A549 treated with AZD9567 at 1 μM for 4 hours (cell line): ENCODE data around the gene CGB8. TPM values are rescaled to one million over a fixed set of nuclear protein-coding genes. Genes with fewer than 3 reads are reported as not detected.

Experiments used
- total RNA-seq: library from RNA; stranded (reverse); fragments of 200-300 nt; extraction: Qiagen RNA extraction; gene quantifications from 5 replicates; pipeline ENCODE4 v1.2.3, GENCODE V29; 2022; ENCODE audit not compliant: insufficient read depth

Gene CGB8
- 2.3 to 6.3 TPM (median 2.8 TPM) in 5 replicates for total RNA-seq

GRCh38 chr19:49049011-49049410 is at the start of gene CGB8:
Gene CGB8 (minus strand): TSS chr19:49049111. CDS start chr19:49048739, 372 bp downstream.

DNA sequence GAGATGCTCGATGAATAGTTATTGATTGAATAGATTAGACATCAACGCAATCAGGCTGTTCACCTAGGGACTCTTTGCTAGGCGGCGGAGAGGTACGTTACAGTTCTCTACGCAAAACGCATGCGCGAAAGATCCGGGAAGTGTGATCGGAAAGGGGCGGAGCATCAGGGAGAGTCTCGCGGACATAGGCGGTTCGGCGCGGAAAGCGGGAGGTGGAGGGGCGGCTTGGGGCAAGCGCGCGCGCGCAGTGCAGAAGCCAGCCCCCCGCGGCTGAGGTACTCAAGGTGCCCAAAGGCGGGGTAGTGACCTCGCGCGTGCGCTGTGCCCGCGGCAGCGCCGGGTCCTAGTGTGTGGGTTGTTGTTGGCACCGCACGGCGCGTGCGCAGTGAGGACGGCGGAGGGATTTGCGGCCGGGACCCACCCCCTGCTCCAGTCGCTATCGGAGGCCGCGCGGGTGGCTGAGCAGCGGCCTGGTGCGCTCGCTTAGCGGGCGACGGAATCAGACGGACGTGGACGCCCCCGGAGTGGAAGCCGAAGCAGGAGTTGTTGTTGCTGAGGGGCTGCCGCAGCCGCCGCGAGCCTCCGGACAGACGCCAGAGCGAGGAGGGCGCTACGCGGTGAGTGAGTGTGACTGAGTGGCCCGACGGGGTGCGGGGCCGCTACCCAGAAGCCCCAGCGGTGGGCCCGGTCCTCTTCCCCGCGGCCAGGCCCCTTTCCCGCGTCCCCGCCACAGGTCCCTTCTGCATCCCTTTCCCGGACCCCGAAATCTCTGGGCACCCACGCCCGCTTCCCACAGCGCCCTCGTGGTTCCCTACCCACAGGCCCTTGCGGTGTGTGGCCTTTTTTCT is 36.3 kb upstream of the CGB8 start, which contains the start of gene SNRNP70:
TSS of gene SNRNP70 (plus strand) at position 432 of the 848 bp plus-strand sequence. CDS start 964 bp downstream, outside the sequence.

GRCh38 chr19:49064768-49065611 is 16.1 kb upstream of the CGB8 start, which contains the start of gene NTF4:
Gene NTF4 (minus strand): TSS chr19:49064818. CDS start chr19:49061997, 2,821 bp downstream.

DNA sequence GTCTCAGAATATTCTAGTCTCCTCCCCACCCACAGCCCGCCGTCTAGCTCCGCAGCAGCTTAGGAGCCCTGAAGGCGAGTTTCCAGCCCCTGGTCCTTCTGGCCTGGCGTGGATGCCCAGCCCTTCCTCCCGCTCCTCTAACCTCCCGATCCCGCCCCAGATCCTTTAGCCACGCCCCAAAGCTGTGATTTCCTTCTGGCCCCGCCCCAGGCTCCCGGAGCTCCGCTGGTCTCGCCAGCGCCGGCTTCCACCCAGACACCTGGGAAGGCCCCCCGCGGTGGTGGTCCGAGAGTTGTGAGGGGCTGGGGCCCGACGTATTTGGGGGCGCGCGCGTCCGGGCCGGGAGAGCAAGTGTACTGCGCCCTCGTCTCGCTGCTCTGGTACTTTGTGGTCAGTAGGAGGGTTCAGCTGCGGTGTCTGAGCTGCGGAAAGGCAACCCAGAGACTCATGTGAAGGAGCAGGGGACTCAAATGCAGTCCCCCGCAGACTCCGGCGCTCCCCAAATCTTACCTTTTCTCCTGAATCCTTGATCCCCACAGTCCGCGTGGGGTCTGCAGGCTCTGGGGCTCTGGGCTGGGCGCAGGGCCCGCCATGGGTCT is 8.8 kb upstream of the CGB8 start, which contains the start of gene CGB7:
TSS of gene CGB7 (minus strand) at position 114 of the 599 bp plus-strand sequence. CDS start 2,374 bp downstream, outside the sequence.

DNA sequence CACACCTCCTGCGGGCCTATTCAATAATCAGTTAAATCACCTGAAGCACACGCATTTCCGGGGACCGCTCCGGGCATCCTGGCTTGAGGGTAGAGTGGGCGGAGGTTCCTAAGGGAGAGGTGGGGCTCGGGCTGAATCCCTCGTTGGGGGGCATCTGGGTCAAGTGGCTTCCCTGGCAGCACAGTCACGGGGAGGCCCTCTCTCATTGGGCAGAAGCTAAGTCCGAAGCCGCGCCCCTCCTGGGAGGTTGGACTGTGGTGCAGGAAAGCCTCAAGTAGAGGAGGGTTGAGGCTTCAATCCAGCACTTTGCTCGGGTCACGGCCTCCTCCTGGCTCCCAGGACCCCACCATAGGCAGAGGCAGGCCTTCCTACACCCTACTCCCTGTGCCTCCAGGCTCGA is 5.4 kb downstream of the CGB8 start, which contains the start of gene CGB5:
TSS of gene CGB5 (plus strand) at position 301 of the 400 bp plus-strand sequence. CDS start 362 bp downstream, outside the sequence.

DNA sequence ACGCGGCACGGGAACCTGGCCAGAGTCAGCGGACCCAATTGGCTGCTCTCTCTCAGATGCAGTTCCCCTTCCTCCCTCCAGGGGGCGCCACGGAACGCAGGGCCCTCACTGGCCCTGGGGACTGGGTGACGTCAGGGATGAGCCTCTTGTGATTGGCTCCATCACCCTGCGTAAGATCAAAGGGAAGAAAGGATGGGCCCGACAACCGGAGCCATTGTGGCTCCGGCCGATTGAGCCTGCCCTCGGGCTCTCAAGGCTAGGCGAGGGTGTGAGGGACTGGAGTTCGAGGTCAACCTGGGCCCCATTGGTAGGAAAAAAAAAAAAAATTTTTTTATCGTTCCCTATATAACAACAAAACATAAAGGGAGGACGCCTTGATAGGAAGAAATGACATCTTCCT is 12.1 kb downstream of the CGB8 start, which contains the start of gene CGB1:
TSS of gene CGB1 (minus strand) at position 81 of the 400 bp plus-strand sequence. CDS start 184 bp downstream, outside the sequence.

GRCh38 chr19:49031642-49032301 is 17.1 kb downstream of the CGB8 start, which contains the start of gene CGB2:
Gene CGB2 (plus strand): TSS chr19:49031890. CDS start chr19:49032096, 206 bp downstream.

GRCh38 chr19:49024233-49024632 is 24.7 kb downstream of the CGB8 start, which contains the start of gene CGB3:
Gene CGB3 (minus strand): TSS chr19:49024333. CDS start chr19:49023971, 362 bp downstream.

DNA sequence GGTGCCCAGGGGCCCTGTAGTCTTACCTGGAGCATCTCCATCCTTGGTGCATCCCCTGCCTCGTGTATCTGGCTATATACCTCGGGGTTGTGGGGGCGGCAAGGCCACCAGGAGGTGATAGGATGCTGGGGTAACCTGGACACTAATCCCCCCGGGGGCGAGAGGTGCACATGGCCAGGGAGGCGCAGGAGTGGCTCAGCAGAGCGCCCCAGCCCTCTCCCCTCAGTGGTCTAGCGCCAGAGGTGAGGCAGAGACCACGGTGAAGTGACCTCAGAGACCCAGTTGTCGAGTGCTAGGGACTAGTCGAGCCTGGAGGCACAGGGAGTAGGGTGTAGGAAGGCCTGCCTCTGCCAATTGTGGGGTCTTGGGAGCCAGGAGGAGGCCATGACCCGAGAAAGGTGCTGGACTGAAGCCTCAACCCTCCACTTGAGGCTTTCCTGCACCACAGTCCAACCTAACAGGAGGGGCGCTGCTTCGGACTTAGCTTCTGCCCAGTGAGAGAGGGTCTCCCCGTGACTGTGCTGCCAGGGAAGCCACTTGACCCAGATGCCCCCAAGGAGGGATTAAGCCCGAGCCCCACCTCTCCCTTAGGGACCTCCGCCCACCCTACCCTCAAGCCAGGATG is 31.8 kb downstream of the CGB8 start, which contains the start of gene LHB:
TSS of gene LHB (minus strand) at position 51 of the 625 bp plus-strand sequence. CDS start at position 41, 10 bp downstream.

Other genes starting within 250 kb of the CGB8 start
- gene BCAT2, start 238.1 kb downstream of the CGB8 start, total RNA-seq, result 56.8 to 66.6 TPM (median 61.9 TPM) in 5 replicates
- gene HSD17B14, start 212.6 kb downstream of the CGB8 start, total RNA-seq, result 9.3 to 17.4 TPM (median 13.4 TPM) in 5 replicates
- gene PLEKHA4, start 180.5 kb downstream of the CGB8 start, total RNA-seq, result 1.1 to 1.7 TPM (median 1.2 TPM) in 5 replicates
- gene PPP1R15A, start 176.7 kb downstream of the CGB8 start, total RNA-seq, result 77.7 to 128 TPM (median 99.5 TPM) in 5 replicates
- not detected in 5 replicates for gene TULP2, start 150.4 kb downstream of the CGB8 start, total RNA-seq
- gene NUCB1, start 148.8 kb downstream of the CGB8 start, total RNA-seq, result 196 to 206 TPM (median 200 TPM) in 5 replicates
- gene DHDH, start 115.4 kb downstream of the CGB8 start, total RNA-seq, result 1.5 to 1.7 TPM (median 1.5 TPM) in 4 of 5 replicates, not detected in the other
- gene BAX, start 94.2 kb downstream of the CGB8 start, total RNA-seq, result 289 to 347 TPM (median 317 TPM) in 5 replicates
- gene FTL, start 83.8 kb downstream of the CGB8 start, total RNA-seq, result 15,391 to 23,528 TPM (median 18,182 TPM) in 5 replicates
- gene GYS1, start 55.8 kb downstream of the CGB8 start, total RNA-seq, result 18.5 to 36.7 TPM (median 21.4 TPM) in 5 replicates
- 214 to 245 TPM (median 233 TPM) in 5 replicates for gene RUVBL2, start 55.2 kb downstream of the CGB8 start, total RNA-seq
- gene LHB, start 32.0 kb downstream of the CGB8 start, total RNA-seq, result not detected in 5 replicates
- 0.16 TPM in 1 of 5 replicates, not detected in the others for gene CGB3, start 24.8 kb downstream of the CGB8 start, total RNA-seq
- gene CGB2, start 17.2 kb downstream of the CGB8 start, total RNA-seq, result 0.17 to 0.31 TPM (median 0.31 TPM) in 3 of 5 replicates, not detected in the others
- gene CGB1, start 12.2 kb downstream of the CGB8 start, total RNA-seq, result 0.31 TPM in 1 of 5 replicates, not detected in the others
- 0.27 to 0.72 TPM (median 0.49 TPM) in 4 of 5 replicates, not detected in the other for gene CGB5, start 5.3 kb downstream of the CGB8 start, total RNA-seq
- 0.45 to 0.84 TPM (median 0.56 TPM) in 4 of 5 replicates, not detected in the other for gene CGB7, start 8.6 kb upstream of the CGB8 start, total RNA-seq
- 0.34 to 0.47 TPM (median 0.40 TPM) in 4 of 5 replicates, not detected in the other for gene NTF4, start 15.7 kb upstream of the CGB8 start, total RNA-seq
- gene KCNA7, start 23.6 kb upstream of the CGB8 start, total RNA-seq, result not detected in 5 replicates
- 321 to 348 TPM (median 341 TPM) in 5 replicates for gene SNRNP70, start 36.3 kb upstream of the CGB8 start, total RNA-seq
- 5.5 to 9.1 TPM (median 6.9 TPM) in 5 replicates for gene LIN7B, start 65.3 kb upstream of the CGB8 start, total RNA-seq
- 1.2 to 2.0 TPM (median 1.8 TPM) in 4 of 5 replicates, not detected in the other for gene C19orf73, start 70.0 kb upstream of the CGB8 start, total RNA-seq
- gene PPFIA3, start 70.4 kb upstream of the CGB8 start, total RNA-seq, result 3.3 to 9.3 TPM (median 8.5 TPM) in 5 replicates
- gene HRC, start 106.3 kb upstream of the CGB8 start, total RNA-seq, result not detected in 5 replicates
- gene TRPM4, start 108.7 kb upstream of the CGB8 start, total RNA-seq, result 6.2 to 11.3 TPM (median 9.7 TPM) in 5 replicates